Stimulated activated naive CD8-positive, alpha-beta T cell treated with anti-CD3 and anti-CD28 coated beads, Interleukin-15, Interleukin-2, amounts not matched to agents 100 ng/mL and 50 ng/mL, for 24 hours (primary cell): ENCODE results near the gene ETF1.
A peak's percentile ranks its signal among the peaks of the same experiment; 100 is the strongest.

Experiments used
- H3K27ac Mint-ChIP-seq: one replicate; pipeline ENCODE4 v1.8.0; 2021; ENCODE audit warnings: mild to moderate bottlenecking, mixed read lengths
- H3K27me3 Mint-ChIP-seq: one replicate; pipeline ENCODE4 v1.8.0; 2021; ENCODE audit warnings: mixed read lengths
- H3K36me3 Mint-ChIP-seq: one replicate; pipeline ENCODE4 v1.8.0; 2021; ENCODE audit warnings: low read depth, mixed read lengths
- H3K4me1 Mint-ChIP-seq: one replicate; pipeline ENCODE4 v1.8.0; 2021; ENCODE audit warnings: low read depth, mixed read lengths
- H3K4me3 Mint-ChIP-seq: one replicate; pipeline ENCODE4 v1.8.0; 2021; ENCODE audit warnings: mild to moderate bottlenecking, mixed read lengths
- H3K9me3 Mint-ChIP-seq: one replicate; pipeline ENCODE4 v1.8.0; 2021; ENCODE audit warnings: mixed read lengths

Gene ETF1

DNA sequence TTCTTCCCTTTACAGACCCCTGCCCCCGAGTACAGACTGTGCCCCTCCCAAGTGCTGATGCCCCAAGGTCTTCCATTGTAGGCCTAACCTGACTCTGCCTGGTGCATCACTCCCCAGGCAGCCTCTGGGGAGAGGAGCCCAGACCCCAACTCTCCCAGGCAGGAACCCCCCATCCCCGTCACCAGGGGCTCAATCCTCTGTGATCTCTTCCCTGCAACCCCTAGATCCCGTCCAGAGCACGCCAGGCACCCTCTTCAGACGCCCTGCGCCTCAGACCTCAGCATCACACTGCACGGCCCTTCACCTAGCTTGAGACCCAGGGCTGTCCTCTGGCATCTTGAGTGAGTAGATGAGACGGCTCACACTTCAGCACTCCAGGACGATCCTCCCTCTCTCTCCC is 84.2 kb downstream of the ETF1 start:
- H3K9me3 Mint-ChIP-seq, result no peaks in the 10 kb centered on the region
- H3K27ac Mint-ChIP-seq, result peak overlapping the region; percentile 100
- peaks cover 57% of the 10 kb centered on the region for H3K4me1 Mint-ChIP-seq
- no peaks in the 10 kb centered on the region for H3K36me3 Mint-ChIP-seq
- H3K27me3 Mint-ChIP-seq, result no peaks in the 10 kb centered on the region
- peak overlapping the region; percentile 82 for H3K4me3 Mint-ChIP-seq

GRCh38 chr5:138458384-138458783 is 84.7 kb downstream of the ETF1 start:
- Mint-ChIP-seq H3K36me3 (no peaks in the 10 kb centered on the region), H3K4me3 (peak overlapping the region; percentile 82), H3K9me3 (no peaks in the 10 kb centered on the region), H3K27me3 (no peaks in the 10 kb centered on the region), H3K27ac (peak overlapping the region; percentile 100), H3K4me1 (peaks cover 52% of the 10 kb centered on the region)

DNA sequence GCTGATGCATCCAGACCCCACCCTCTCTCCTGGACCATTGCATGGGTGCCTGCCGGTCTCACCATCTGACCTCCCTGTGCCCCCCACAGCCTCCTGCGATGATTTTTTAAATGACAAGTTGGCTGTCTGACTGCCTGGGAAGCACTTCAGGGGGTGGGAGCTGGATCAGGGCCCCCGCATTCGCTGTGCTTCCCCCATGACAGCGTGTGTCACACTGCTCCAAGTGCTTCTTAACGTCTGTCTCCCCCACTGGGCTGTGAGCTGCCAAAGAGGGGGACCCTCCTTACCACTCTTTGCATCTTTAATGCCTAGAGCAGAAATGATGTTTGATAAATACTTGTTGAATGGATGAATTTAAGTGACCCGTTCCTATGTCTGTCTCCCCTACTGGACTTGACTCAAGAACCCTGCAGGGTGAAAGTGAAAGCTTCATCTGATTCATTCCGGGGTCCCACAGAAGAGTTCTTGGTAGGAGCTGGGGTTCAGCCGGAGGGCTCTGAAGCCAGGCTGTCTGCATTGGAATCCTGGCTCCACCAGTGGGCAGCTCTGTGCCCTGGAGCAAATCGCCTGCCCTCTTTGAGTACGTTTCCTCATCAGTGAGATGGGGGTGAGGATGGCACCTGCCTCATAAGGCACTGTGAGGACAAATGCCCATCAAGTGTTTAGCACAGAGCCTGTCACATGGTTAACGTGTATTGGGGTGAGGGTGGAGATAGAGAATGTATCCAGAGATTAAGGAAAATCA is 85.3 kb downstream of the ETF1 start:
- Mint-ChIP-seq H3K27me3 (no peaks in the 10 kb centered on the region), H3K27ac (peak overlapping the region; percentile 100), H3K36me3 (no peaks in the 10 kb centered on the region), H3K4me3 (peak overlapping the region; percentile 80), H3K9me3 (no peaks in the 10 kb centered on the region), H3K4me1 (peaks cover 50% of the 10 kb centered on the region)
